Sigmoid colon (tissue), 7 donors: ENCODE data around the gene KCNJ10. TPM values are rescaled to one million over a fixed set of nuclear protein-coding genes. Genes with fewer than 3 reads are reported as not detected.

Source experiments
- DNase-seq: peaks from one replicate; pipeline ENCODE4 v3.0.0-alpha.2; 2019
- H3K27ac ChIP-seq, 4 donors: fragments of 200-600 bp; sonication (generic); one replicate each; pipeline ENCODE4 v1.5.1; 2016 to 2019; ENCODE audit warnings: mild to moderate bottlenecking in 1 of 4
- H3K27me3 ChIP-seq, 3 donors: fragments of 200-600 bp; sonication (generic); one replicate each; pipeline ENCODE4 v1.5.1; 2019; ENCODE audit warnings: mild to moderate bottlenecking in 1 of 3
- H3K36me3 ChIP-seq, 4 donors: fragments of 200-600 bp; sonication (generic); one replicate each; pipeline ENCODE4 v1.5.1; 2016 to 2019
- H3K4me1 ChIP-seq, 4 donors: fragments of 200-600 bp; sonication (generic); one replicate each; pipeline ENCODE4 v1.5.1; 2017 to 2019
- H3K4me3 ChIP-seq, 4 donors: fragments of 200-600 bp; sonication (generic); one replicate each; pipeline ENCODE4 v1.5.1; 2017 to 2019; ENCODE audit warnings: mild to moderate bottlenecking in 2 of 4, moderate library complexity in 1 of 4
- H3K9me3 ChIP-seq, 4 donors: fragments of 200-600 bp in 3 of 4; sonication (generic) in 3 of 4; one replicate each; pipeline versions ENCODE4 v1.5.1 to v1.6.1; 2013 to 2019
- EP300 ChIP-seq, 4 donors: sonication (generic); formaldehyde crosslinking; IDR thresholded peaks; one replicate each; pipeline ENCODE4 v1.6.1; 2017; ENCODE audit warnings: antibody characterized with exemption in 4 of 4
- POLR2A ChIP-seq, 2 donors: fragments of 450-650 bp; IDR thresholded peaks; one replicate each; pipeline ENCODE4 v1.6.1; 2016; ENCODE audit warnings: antibody characterized with exemption in 2 of 2, mild to moderate bottlenecking in 2 of 2, moderate library complexity in 2 of 2
- POLR2AphosphoS5 ChIP-seq, 4 donors: sonication (generic); formaldehyde crosslinking; IDR thresholded peaks; one replicate each; pipeline ENCODE4 v1.6.1; 2017; ENCODE audit warnings: antibody characterized with exemption in 4 of 4
- WGBS, 2 donors: extraction: QIAGEN DNeasy Blood & Tissue Kit; methylation state at CpG; one replicate each; pipeline ENCODE4 v1.1.7; 2013; 5-methylcytosine and 5-hydroxymethylcytosine counted together
- intact Hi-C: fragments of 100-400 bp; cut with DNase I; formaldehyde crosslinking; loops from one replicate; pipeline ENCODE4 v1.15.1; 2023
- polyA plus RNA-seq, 3 donors: library from polyadenylated mRNA; stranded (reverse); fragments of 200-250 nt; gene quantifications; one replicate each; pipeline ENCODE4 v1.2.3, GENCODE V29; 2013
- total RNA-seq, 4 donors: library from RNA; depleted of rRNA; stranded (reverse); fragments of >200 nt; gene quantifications; one replicate each; pipeline ENCODE4 v1.1.0, GENCODE V29; 2016
- TF ChIP-seq, protein P1 (sequence below), 4 experiments: fragments of 450-650 bp in 3 of 4; fragments of 200-600 bp in 1 of 4; IDR thresholded peaks; one replicate each; pipeline ENCODE4 v1.5.1; 2016 to 2019; ENCODE audit warnings: antibody characterized with exemption in 4 of 4, mild to moderate bottlenecking in 3 of 4, moderate library complexity in 2 of 4
- donor health status: healthy with polysubstance abuse.
- donor health status: Bipolar disorder and iron deficiency.
- donor health status: healthy.

Gene KCNJ10
- total and polyA plus RNA-seq, 7 donors: 0.23 to 1.3 (median 0.31) TPM; not detected in 3

DNA sequence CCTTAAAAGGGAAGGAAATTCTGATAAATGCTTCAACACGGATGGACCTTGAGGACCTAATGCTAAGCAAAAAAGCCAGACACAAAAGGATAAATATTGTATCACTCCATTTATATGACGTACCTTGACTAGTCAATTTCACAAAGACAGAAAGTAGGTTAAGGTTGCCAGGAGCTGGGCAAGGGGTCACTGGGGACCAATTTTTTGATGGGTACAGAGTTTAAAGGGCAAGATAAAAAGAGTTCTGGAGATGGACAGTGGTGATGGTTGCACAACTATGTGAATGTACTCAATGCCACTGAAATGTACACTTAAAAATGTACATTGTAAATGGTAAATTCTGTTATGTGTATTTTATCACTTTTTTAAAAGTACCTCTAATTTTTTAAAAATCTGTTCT lies 83.9 kb downstream of the KCNJ10 start:
- peaks cover 0 to 12% (median 7%) of the 10 kb centered on the region in 4 donors for H3K4me1 ChIP-seq
- intact Hi-C loops: no loop called here
- no peaks in the 10 kb centered on the region for H3K9me3 ChIP-seq
- H3K36me3 ChIP-seq: no peaks in the 10 kb centered on the region
- H3K27me3 ChIP-seq: no peaks in the 10 kb centered on the region
- WGBS, 2 donors: 81 to 85% methylated on average over 2 of the region's 2 CpGs
- TF ChIP-seq, protein P1, sequence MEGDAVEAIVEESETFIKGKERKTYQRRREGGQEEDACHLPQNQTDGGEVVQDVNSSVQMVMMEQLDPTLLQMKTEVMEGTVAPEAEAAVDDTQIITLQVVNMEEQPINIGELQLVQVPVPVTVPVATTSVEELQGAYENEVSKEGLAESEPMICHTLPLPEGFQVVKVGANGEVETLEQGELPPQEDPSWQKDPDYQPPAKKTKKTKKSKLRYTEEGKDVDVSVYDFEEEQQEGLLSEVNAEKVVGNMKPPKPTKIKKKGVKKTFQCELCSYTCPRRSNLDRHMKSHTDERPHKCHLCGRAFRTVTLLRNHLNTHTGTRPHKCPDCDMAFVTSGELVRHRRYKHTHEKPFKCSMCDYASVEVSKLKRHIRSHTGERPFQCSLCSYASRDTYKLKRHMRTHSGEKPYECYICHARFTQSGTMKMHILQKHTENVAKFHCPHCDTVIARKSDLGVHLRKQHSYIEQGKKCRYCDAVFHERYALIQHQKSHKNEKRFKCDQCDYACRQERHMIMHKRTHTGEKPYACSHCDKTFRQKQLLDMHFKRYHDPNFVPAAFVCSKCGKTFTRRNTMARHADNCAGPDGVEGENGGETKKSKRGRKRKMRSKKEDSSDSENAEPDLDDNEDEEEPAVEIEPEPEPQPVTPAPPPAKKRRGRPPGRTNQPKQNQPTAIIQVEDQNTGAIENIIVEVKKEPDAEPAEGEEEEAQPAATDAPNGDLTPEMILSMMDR (IDR thresholded peaks at IDR 0.05): no peak
- TF ChIP-seq EP300 (IDR thresholded peaks at IDR 0.05) (no peak), POLR2A (IDR thresholded peaks at IDR 0.05) (no peak), POLR2AphosphoS5 (IDR thresholded peaks at IDR 0.05) (no peak)
- no peak overlapping the region for H3K27ac ChIP-seq
- no peak for DNase-seq
- no peak overlapping the region for H3K4me3 ChIP-seq

GRCh38 chr1:159985473-159985872 lies 84.5 kb downstream of the KCNJ10 start:
- no peaks in the 10 kb centered on the region for H3K36me3 ChIP-seq
- no peak overlapping the region for H3K27ac ChIP-seq
- intact Hi-C loops: no loop called here
- TF ChIP-seq EP300 (IDR thresholded peaks at IDR 0.05): no peak
- no peak for TF ChIP-seq POLR2A (IDR thresholded peaks at IDR 0.05)
- TF ChIP-seq, protein P1 (IDR thresholded peaks at IDR 0.05): no peak
- no peak for TF ChIP-seq POLR2AphosphoS5 (IDR thresholded peaks at IDR 0.05)
- H3K27me3 ChIP-seq: no peaks in the 10 kb centered on the region
- 92 to 93% methylated on average over 6 of the region's 6 CpGs for WGBS, 2 donors
- no peaks in the 10 kb centered on the region for H3K9me3 ChIP-seq
- peaks cover 0 to 12% (median 7%) of the 10 kb centered on the region in 4 donors for H3K4me1 ChIP-seq
- no peak overlapping the region for H3K4me3 ChIP-seq
- no peak for DNase-seq

DNA sequence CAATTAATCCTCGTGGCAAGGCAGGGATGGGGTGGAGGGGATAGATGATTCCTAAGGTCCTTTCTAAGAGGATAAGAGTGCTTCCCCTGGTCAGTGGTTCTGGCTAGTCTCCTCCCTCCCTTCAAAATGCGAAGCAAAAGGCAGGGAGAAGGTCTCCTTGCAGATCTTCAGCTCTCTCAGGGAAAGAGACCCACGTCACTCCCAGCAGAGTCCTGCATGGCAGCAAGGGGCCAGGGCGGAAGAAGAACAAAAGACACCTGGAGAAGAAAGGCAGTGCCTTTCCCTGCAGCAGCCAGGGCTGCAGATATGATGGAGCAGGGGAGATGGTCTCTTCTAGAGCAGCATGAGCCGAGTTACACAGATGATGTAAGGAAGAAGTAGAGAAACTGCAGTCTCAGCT lies 86.3 kb downstream of the KCNJ10 start:
- TF ChIP-seq, protein P1 (IDR thresholded peaks at IDR 0.05): no peak
- no peak for TF ChIP-seq POLR2A (IDR thresholded peaks at IDR 0.05)
- no peak for TF ChIP-seq POLR2AphosphoS5 (IDR thresholded peaks at IDR 0.05)
- TF ChIP-seq EP300 (IDR thresholded peaks at IDR 0.05): no peak
- Histone ChIP-seq H3K27me3 (no peaks in the 10 kb centered on the region), H3K36me3 (no peaks in the 10 kb centered on the region), H3K9me3 (no peaks in the 10 kb centered on the region), H3K4me1 (peaks cover 0 to 15% (median 11%) of the 10 kb centered on the region in 4 donors), H3K4me3 (no peak overlapping the region), H3K27ac (no peak overlapping the region)
- DNase-seq: no peak
- 74 to 78% methylated on average over 5 of the region's 5 CpGs for WGBS, 2 donors
- intact Hi-C loops: no loop called here

DNA sequence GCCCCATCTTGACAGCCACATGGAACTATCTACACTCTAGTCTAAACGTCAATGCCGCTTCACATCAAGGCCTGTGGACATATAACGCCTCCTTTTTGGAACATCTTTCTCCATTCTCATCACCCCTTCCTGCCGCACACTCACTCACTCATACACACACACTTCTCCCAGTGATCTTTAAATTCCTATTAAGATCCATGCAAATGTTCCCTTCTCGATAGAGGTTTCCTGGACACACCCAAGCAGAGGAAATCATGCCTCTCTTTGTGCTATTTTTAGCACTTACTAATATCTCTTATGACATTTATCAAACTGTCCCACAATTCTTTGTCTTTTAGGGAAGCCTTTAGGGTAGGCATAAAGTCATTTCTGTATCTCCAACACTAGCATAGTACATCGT lies 87.7 kb downstream of the KCNJ10 start:
- Histone ChIP-seq H3K4me1 (peaks cover 0 to 20% (median 15%) of the 10 kb centered on the region in 4 donors), H3K27me3 (no peaks in the 10 kb centered on the region), H3K27ac (no peak overlapping the region), H3K36me3 (no peaks in the 10 kb centered on the region), H3K9me3 (no peaks in the 10 kb centered on the region), H3K4me3 (no peak overlapping the region)
- intact Hi-C loops: no loop called here
- TF ChIP-seq POLR2A (IDR thresholded peaks at IDR 0.05) (no peak), POLR2AphosphoS5 (IDR thresholded peaks at IDR 0.05) (no peak)
- 65 to 70% methylated on average over 6 of the region's 6 CpGs for WGBS, 2 donors
- no peak for DNase-seq

GRCh38 chr1:159981351-159982055 lies 88.5 kb downstream of the KCNJ10 start:
- no peaks in the 10 kb centered on the region for H3K36me3 ChIP-seq
- H3K27ac ChIP-seq: no peak overlapping the region
- DNase-seq: no peak
- intact Hi-C loops: no loop called here
- H3K27me3 ChIP-seq: no peaks in the 10 kb centered on the region
- no peak overlapping the region for H3K4me3 ChIP-seq
- H3K9me3 ChIP-seq: no peaks in the 10 kb centered on the region
- H3K4me1 ChIP-seq: peaks cover 0 to 20% (median 15%) of the 10 kb centered on the region in 4 donors
- WGBS, 2 donors: 90 to 94% methylated on average over 6 of the region's 6 CpGs
- no peak for TF ChIP-seq POLR2A (IDR thresholded peaks at IDR 0.05)
- no peak for TF ChIP-seq POLR2AphosphoS5 (IDR thresholded peaks at IDR 0.05)
- TF ChIP-seq, protein P1 (IDR thresholded peaks at IDR 0.05): no peak
- TF ChIP-seq EP300 (IDR thresholded peaks at IDR 0.05): no peak
